Measurements from ENCODE around the gene CRB2. TPM values are rescaled to one million over a fixed set of nuclear protein-coding genes. Genes with fewer than 3 reads are reported as not detected.

Gene CRB2
- total and polyA plus RNA-seq, 2 donors (not counting 3 experiments of a cell fraction or from before 2014, with no cell fraction given) = not detected

- Histone ChIP-seq H3K9me3 (replicated peaks; ENCODE audit: control insufficient read depth, insufficient read depth, low read length) (no peaks in the 10 kb centered on the region), H3K27me3 (ENCODE audit: control insufficient read depth in 2 of 2, insufficient read depth in 2 of 2, low read length in 2 of 2) (no peaks in the 10 kb centered on the region), H3K9me1 (replicated peaks; ENCODE audit: control insufficient read depth, extremely low read depth, insufficient read depth, low read length) (no peaks in the 10 kb centered on the region), H3K27ac (ENCODE audit: insufficient read depth, low read depth, low read length) (no peak overlapping the region), H4K20me1 (replicated peaks; ENCODE audit: control insufficient read depth, extremely low read depth, insufficient read depth, low read length) (no peaks in the 10 kb centered on the region), H3K4me3 (replicated peaks in 1 of 3; ENCODE audit: insufficient read depth in 1 of 3, low read depth in 1 of 3, low read length in 3 of 3) (no peak overlapping the region), H3K79me2 (ENCODE audit: control insufficient read depth, insufficient read depth, low read length) (no peaks in the 10 kb centered on the region), H2AFZ (ENCODE audit: low read depth, low read length) (no peak overlapping the region), H3K36me3 (ENCODE audit: control insufficient read depth in 2 of 2, extremely low read depth in 1 of 2, insufficient read depth in 2 of 2, low read length in 2 of 2) (no peaks in the 10 kb centered on the region), H3K9ac (replicated peaks; ENCODE audit: extremely low read depth, insufficient read depth, low read length) (no peak overlapping the region), H3K4me1 (ENCODE audit: control insufficient read depth, extremely low read depth, insufficient read depth, low read length) (no peaks in the 10 kb centered on the region), H3K4me2 (ENCODE audit: insufficient read depth, low read length) (no peak overlapping the region)
- ChIA-PET CTCF (no interaction called here), POLR2A (no interaction called here)
- no peak for FAIRE-seq
- intact Hi-C loops (cut with micrococcal nuclease) = no loop called here
- no TSS peak for BruUV-seq (replicated peaks)
- no peak for DNase-seq (ENCODE audit: low read depth, low spot score)
- dilution Hi-C loops (cut with MboI; ENCODE audit: extremely low pct_ligation_motif_present, low sequenced_read_pairs) = no loop called here
- TF ChIP-seq EZH2 (IDR thresholded peaks at IDR 0.05; ENCODE audit: borderline replicate concordance, low read depth, low read length, severe bottlenecking) (no peak), POLR2AphosphoS5 (IDR thresholded peaks at IDR 0.05; ENCODE audit: insufficient read depth, low read depth, low read length) (no peak), FOS (IDR thresholded peaks at IDR 0.05; ENCODE audit: borderline replicate concordance, insufficient read depth, low read length) (no peak), MYC (IDR thresholded peaks at IDR 0.05; ENCODE audit: low read depth, low read length) (no peak), CTCF (IDR thresholded peaks at IDR 0.05; ENCODE audit: extremely low read depth in 1 of 2, insufficient read depth in 1 of 2, low read depth in 1 of 2, low read length in 2 of 2) (no peak), GATA2 (IDR thresholded peaks at IDR 0.05; ENCODE audit: insufficient read depth, insufficient read length, low read depth, low read length) (no peak), POLR2A (IDR thresholded peaks at IDR 0.05; ENCODE audit: low read depth, low read length) (no peak), MAX (IDR thresholded peaks at IDR 0.05; ENCODE audit: insufficient read depth, insufficient read length) (no peak), JUN (IDR thresholded peaks at IDR 0.05; ENCODE audit: borderline replicate concordance, insufficient read depth, insufficient read length, low read depth) (no peak)
These were observed 39.3 kb downstream of the CRB2 start for GRCh38 chr9:123395276-123395688.
